Stimulated activated CD8-positive, alpha-beta memory T cell treated with anti-CD3 and anti-CD28 coated beads, Interleukin-4, amount 100 ng/mL, for 48 hours (primary cell): ENCODE measurements around the gene TWSG1.
"Not testable (repeated sequence)": the region's sequence is repeated elsewhere in the genome, so short reads cannot be mapped to it uniquely, and the experiment has no call there.

Source experiments
- DNase-seq: peaks from one replicate; pipeline ENCODE4 v3.0.0-alpha.2; 2020

Gene TWSG1

DNA sequence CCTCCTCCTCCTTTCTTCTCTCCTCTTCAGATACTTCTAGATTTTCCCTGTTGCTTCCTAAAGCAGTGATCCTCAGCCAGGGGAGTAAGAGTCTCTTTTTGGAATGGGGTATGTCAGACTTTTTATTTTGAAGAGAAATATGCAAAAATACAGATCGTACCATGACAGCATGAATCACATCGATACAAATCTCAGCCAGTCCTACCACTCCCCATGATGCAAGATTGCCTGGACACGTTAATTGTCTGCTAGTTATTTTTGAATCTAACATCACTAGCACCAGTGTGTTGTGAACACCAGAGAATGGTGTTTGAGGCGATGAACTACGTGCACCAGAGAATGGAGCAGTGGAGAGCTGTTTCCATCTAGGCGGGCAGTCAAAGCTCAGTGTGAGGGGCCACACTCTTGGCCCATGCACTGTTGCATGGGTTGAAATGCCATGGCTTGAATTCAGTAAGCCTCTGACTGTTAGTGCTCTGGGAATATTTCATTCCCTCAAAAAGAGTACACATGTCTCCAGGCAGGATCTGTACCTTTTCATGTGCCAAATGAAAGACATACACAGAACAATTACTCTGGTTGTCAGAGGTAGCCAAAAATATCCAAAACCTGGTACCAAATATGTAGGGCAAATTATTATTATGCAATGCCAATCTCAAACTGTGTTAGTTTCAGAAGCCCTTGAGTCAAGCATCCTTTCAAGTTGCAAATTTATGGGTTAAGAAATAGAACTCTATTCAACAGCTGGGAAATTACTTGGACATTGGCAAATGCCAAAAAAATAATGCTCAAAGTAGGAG is 94.5 kb downstream of the TWSG1 start:
- no peak for DNase-seq

GRCh38 chr18:9429662-9429993 is 95.1 kb downstream of the TWSG1 start:
- no peak for DNase-seq

DNA sequence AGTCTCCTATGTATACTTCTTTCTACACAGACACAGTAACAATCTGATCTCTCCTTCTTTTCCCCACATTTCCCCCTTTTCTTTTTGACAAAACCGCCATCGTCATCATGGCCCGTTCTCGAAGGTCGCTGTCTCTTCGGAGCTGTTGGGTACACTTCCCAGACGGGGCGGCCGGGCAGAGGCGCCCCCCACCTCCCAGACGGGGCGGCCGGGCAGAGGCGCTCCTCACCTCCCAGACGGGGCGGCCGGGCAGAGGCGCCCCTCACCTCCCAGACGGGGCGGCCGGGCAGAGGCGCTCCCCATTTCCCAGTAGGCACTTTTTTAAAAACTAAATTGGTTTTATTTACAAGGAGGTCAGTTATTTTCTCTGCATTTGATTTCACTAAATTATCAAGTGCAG is 95.7 kb downstream of the TWSG1 start:
- not testable (repeated sequence) for DNase-seq

DNA sequence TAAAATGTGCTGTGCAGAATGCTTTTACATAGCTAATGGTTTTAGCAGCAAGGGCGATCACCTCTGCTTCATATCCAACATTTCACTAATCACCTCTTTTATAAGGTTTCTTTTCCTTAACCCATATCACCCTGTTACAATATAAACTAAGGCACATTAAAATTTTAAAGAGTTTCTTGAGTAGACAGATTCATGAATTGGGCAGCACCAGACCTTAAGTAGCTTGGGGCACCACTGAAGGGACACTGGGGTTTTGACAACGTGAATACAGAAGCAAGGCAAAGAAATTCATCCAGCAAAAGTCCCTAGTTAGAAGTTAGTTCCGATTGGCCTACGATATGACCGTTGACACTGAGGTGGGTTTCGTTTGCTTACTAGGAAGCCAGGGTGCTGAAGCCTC is 96.7 kb downstream of the TWSG1 start:
- DNase-seq: no peak

- not testable (repeated sequence) for DNase-seq
These were observed 98.5 kb downstream of the TWSG1 start for GRCh38 chr18:9433122-9433521.

DNA sequence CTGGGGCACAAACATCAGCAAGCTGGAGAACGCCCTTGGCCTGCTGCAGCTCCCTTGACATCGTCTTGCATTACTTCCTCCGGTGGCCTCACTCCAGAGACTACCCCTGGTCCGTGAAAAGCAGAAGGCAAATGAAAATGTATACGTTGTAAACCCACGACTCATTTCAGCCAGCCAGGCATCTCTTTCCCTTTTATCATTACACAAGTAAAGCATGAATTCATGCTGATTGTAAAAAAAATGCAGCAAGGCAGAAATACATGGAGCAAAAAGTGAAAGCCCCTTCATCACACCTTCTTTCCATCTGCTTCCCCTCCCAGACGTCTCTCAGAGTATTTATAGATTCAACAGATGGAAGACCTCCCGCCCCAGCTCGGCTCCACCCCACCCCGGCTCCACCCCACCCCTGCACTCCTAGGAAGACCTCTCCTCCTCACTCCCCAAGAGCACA is 99.1 kb downstream of the TWSG1 start:
- no peak for DNase-seq

DNA sequence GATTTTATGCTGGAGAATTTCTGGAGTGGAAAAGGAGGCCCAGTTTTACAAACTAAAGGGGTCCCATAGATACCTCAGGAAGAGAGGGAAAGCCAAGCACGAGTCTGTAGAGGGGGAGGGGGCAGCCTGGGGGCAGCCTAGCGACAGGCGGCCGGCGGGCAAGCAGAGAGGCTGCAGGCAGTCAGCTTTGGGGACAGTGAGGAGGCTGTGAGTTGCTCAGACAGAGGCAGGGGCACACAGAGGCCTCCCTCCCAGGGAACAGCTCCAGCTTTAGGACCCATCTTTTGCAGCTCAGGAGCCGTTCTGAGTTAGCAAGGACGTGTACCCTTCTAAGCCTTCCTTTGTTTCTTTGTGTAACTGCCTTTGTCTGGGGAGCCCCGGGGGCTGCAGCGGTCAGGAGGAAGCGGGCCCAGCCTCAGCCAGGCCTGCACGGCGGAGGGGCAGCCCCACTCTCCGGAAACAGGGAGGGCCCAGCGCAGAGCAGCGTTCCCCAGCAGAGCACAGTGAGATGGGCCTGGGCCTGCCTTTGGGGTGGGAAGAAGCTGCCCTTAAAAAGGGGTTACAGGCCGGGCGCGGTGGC is 99.6 kb downstream of the TWSG1 start:
- DNase-seq: no peak

DNA sequence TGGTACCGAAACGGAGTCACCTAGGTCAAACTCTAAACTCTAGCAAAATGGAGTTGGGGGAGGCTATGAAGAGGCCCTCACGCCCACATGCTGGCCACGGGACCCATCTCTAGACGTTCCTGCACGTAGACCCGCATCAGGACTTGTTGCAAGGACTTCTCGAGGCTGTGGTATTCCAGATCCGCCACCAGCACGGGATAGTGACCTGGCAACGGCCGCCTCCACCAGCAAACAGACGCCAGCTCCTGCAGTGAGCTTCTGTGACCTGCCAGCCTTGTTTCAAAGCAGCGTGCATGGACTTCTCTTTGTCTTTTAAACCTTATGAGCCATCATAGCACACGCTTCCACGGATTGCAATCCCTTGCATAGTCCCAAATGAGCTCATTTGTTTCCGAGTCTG is 100.5 kb downstream of the TWSG1 start:
- no peak for DNase-seq

- no peak for DNase-seq
These were observed 101.8 kb downstream of the TWSG1 start for GRCh38 chr18:9436206-9436929.

GRCh38 chr18:9437021-9437437 is 102.5 kb downstream of the TWSG1 start:
- no peak for DNase-seq

DNA sequence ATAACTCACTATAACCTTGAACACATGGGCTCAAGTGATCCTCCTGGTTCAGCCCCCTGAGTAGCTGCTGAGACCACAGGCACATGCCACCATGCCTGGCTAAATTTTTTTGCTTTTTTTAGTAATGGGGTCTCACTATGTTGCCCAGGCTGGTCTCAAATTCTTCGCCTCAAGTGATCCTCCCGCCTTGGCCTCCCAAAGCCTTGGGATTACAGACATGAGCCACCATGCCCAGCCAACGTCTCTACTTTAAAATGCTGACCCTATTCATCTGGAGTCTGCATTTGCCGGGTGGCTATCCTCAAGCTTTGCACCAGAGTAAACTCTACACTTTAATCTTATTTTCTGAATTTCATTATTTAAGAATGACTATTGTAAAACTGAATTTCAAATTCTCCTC is 103.1 kb downstream of the TWSG1 start:
- DNase-seq: no peak

- DNase-seq: no peak
These were observed 106.5 kb downstream of the TWSG1 start for GRCh38 chr18:9441061-9441460.

DNA sequence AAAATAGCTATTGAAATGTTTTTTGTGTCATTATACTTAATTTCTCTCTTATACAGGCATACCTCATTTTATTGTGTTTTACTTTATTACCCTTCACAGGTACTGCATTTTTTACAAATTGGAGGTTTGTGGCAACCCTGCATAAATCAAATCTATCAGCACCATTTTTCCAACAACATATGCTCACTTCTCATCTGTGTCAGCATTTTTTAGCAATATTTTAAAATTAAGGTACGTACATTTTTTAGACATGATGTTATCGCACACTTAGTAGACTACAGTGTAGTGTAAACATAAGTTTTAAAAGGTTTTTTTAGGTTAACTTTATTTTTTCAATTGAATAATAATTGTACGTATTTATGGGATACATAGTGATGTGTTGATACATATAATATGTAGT is 110.0 kb downstream of the TWSG1 start:
- no peak for DNase-seq

DNA sequence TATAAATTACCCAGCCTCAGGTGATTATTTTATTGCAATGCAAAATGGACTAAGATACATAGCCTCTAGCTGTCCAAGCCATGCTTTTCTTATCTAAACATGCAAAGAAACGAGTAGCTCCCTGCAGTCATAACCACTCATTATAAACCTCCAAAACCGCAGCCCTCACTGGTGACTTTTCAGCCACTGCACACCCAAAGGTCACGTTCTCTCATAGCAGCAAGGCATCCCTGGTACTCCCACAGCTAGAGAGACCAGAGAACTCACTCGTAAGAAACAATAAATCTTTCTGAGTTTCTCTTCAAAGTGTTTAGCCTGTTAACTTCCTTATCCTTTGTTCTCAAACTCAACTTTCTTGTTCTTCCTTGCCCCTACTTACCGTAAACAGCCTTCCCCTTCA is 112.3 kb downstream of the TWSG1 start:
- no peak for DNase-seq

GRCh38 chr18:9447334-9447733 is 112.8 kb downstream of the TWSG1 start:
- no peak for DNase-seq

- no peak for DNase-seq
These were observed 115.2 kb downstream of the TWSG1 start for GRCh38 chr18:9449600-9450414.

DNA sequence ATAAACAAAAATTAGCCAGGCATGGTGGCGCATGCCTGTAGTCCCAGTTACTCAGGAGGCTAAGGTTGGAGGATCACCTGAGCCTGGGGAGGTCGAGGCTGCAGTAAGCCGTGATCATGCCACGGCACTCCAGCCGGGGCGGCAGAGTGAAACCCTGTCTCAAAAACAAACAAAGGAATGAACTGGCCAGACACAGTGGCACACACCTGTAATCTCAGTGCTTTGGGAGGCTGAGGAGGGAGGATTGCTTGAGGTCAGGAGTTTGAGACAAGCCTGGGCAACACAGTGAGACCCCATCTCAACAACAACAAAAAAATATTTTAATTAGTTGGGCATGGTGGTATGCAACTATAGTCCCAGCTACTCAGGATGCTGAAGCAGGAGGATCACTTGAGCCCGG is 116.3 kb downstream of the TWSG1 start:
- not testable (repeated sequence) for DNase-seq
